ENCODE results near the gene ADAMTSL1.

The ADAMTSL1 gene

GRCh38 chr9:18472435-18472834 is 1.5 kb upstream of the ADAMTSL1 start:
- DNase-seq = no peak

- no peak for DNase-seq
Observed at GRCh38 chr9:18472841-18473251, 1.1 kb upstream of the ADAMTSL1 start.

GRCh38 chr9:18474783-18475182 is 830 bp downstream of the ADAMTSL1 start:
- no peak for DNase-seq

GRCh38 chr9:18477121-18477660 is 3.2 kb downstream of the ADAMTSL1 start:
- DNase-seq = no peak

- DNase-seq = no peak
Observed at GRCh38 chr9:18477719-18478118, 3.8 kb downstream of the ADAMTSL1 start.

- no peak for DNase-seq
Observed at GRCh38 chr9:18478501-18479361, 4.8 kb downstream of the ADAMTSL1 start.

- DNase-seq = no peak
Observed at GRCh38 chr9:18479405-18479804, 5.5 kb downstream of the ADAMTSL1 start.

GRCh38 chr9:18480662-18481093 is 6.7 kb downstream of the ADAMTSL1 start:
- DNase-seq = no peak

- no peak for DNase-seq
Observed at GRCh38 chr9:18482371-18482770, 8.4 kb downstream of the ADAMTSL1 start.

- no peak for DNase-seq
Observed at GRCh38 chr9:18485714-18486113, 11.8 kb downstream of the ADAMTSL1 start.

GRCh38 chr9:18487611-18488010 is 13.7 kb downstream of the ADAMTSL1 start:
- DNase-seq = no peak

- no peak for DNase-seq
Observed at GRCh38 chr9:18488886-18489285, 14.9 kb downstream of the ADAMTSL1 start.

- no peak for DNase-seq
Observed at GRCh38 chr9:18489861-18490260, 15.9 kb downstream of the ADAMTSL1 start.

GRCh38 chr9:18490641-18491370 is 16.9 kb downstream of the ADAMTSL1 start:
- no peak for DNase-seq

- no peak for DNase-seq
Observed at GRCh38 chr9:18492612-18493011, 18.7 kb downstream of the ADAMTSL1 start.

- no peak for DNase-seq
Observed at GRCh38 chr9:18493451-18493993, 19.6 kb downstream of the ADAMTSL1 start.

GRCh38 chr9:18495065-18495464 is 21.1 kb downstream of the ADAMTSL1 start:
- no peak for DNase-seq

- no peak for DNase-seq
Observed at GRCh38 chr9:18496256-18497000, 22.5 kb downstream of the ADAMTSL1 start.

GRCh38 chr9:18499062-18499461 is 25.1 kb downstream of the ADAMTSL1 start:
- DNase-seq = no peak

- DNase-seq = no peak
Observed at GRCh38 chr9:18499980-18500379, 26.0 kb downstream of the ADAMTSL1 start.

GRCh38 chr9:18500451-18500850 is 26.5 kb downstream of the ADAMTSL1 start:
- no peak for DNase-seq

- DNase-seq = no peak
Observed at GRCh38 chr9:18501949-18502348, 28.0 kb downstream of the ADAMTSL1 start.

- DNase-seq = no peak
Observed at GRCh38 chr9:18502546-18502945, 28.6 kb downstream of the ADAMTSL1 start.
